H1 (cell line): ENCODE results near the gene UBL4B.

Experiments
- CBX8 ChIP-seq: fragments of 300-800, 300-1000 bp; sonication (generic); IDR thresholded peaks from 2 replicates; pipeline ENCODE4 v1.7.1; 2016; ENCODE audit warnings: low read depth, low read length, borderline replicate concordance
- EP300 ChIP-seq, 2 experiments: IDR thresholded peaks; 1 replicate in 1 of 2; 2 replicates in 1 of 2; pipeline ENCODE4 v1.6.1; 2011 to 2012; ENCODE audit warnings: low read depth in 2 of 2, low read length in 2 of 2, mild to moderate bottlenecking in 2 of 2, borderline replicate concordance in 1 of 2, inconsistent platforms in 1 of 2, moderate library complexity in 1 of 2
- NRF1 ChIP-seq: IDR thresholded peaks from 2 replicates; pipeline ENCODE4 v1.6.1; 2011; ENCODE audit warnings: mild to moderate bottlenecking, low read depth, low read length, improper control_type of control experiment
- PHF8 ChIP-seq: fragments of 200-600 bp; sonication (generic); conservative IDR thresholded peaks from 2 replicates; pipeline ENCODE4 v1.7.1; 2012; ENCODE audit warnings: low read depth, mild to moderate bottlenecking, inconsistent platforms, low read length, moderate library complexity
- POLR2A ChIP-seq, 2 experiments: IDR thresholded peaks; 1 replicate in 1 of 2; 2 replicates in 1 of 2; pipeline ENCODE4 v1.6.1; 2011; ENCODE audit warnings: low read depth in 2 of 2, low read length in 2 of 2, mild to moderate bottlenecking in 2 of 2; ENCODE audit errors: control extremely low read depth in 1 of 2
- POLR2AphosphoS5 ChIP-seq: IDR thresholded peaks from 2 replicates; pipeline ENCODE4 v1.6.1; 2011; ENCODE audit warnings: low read depth, low read length
- RAD21 ChIP-seq, 2 experiments: IDR thresholded peaks in 1 of 2; conservative IDR thresholded peaks in 1 of 2; 2 replicates each; pipeline ENCODE4 v1.6.1; 2011; ENCODE audit warnings: low read depth in 2 of 2, low read length in 2 of 2, improper control_type of control experiment in 1 of 2, inconsistent platforms in 1 of 2, mild to moderate bottlenecking in 1 of 2, moderate library complexity in 1 of 2
- SP2 ChIP-seq: IDR thresholded peaks from 2 replicates; pipeline ENCODE4 v1.6.1; 2012; ENCODE audit warnings: mild to moderate bottlenecking, low read length, inconsistent platforms
- SRF ChIP-seq: IDR thresholded peaks from 2 replicates; pipeline ENCODE4 v1.6.1; 2011; ENCODE audit warnings: mild to moderate bottlenecking, low read depth, low read length, moderate library complexity
- TBP ChIP-seq: IDR thresholded peaks from 2 replicates; pipeline ENCODE4 v1.6.1; 2011; ENCODE audit warnings: low read depth, low read length, improper control_type of control experiment
- TF ChIP-seq, protein P1 (sequence below), 3 experiments: IDR thresholded peaks; 1 replicate in 2 of 3; 2 replicates in 1 of 3; pipeline versions ENCODE4 v1.5.1 to v1.6.1; 2011; ENCODE audit warnings: low read length in 3 of 3, mild to moderate bottlenecking in 3 of 3, inconsistent platforms in 2 of 3, low read depth in 1 of 3, moderate library complexity in 1 of 3; ENCODE audit not compliant: insufficient read depth in 1 of 3; ENCODE audit errors: control extremely low read depth in 1 of 3
- TF ChIP-seq, protein P2 (sequence below): IDR thresholded peaks from 2 replicates; pipeline ENCODE4 v1.6.1; 2012; ENCODE audit warnings: inconsistent platforms
- TF ChIP-seq, protein P3 (sequence below): IDR thresholded peaks from 2 replicates; pipeline ENCODE4 v1.6.1; 2012; ENCODE audit warnings: low read length, inconsistent platforms

- TF ChIP-seq EP300 (IDR thresholded peaks at IDR 0.05; ENCODE audit: borderline replicate concordance in 1 of 2, low read depth in 2 of 2, low read length in 2 of 2) (no peak), POLR2A (IDR thresholded peaks at IDR 0.05; ENCODE audit: control extremely low read depth in 1 of 2, low read depth in 2 of 2, low read length in 2 of 2) (no peak), SP2 (no peak), TBP (no peak), NRF1 (no peak), SRF (no peak), POLR2AphosphoS5 (no peak), PHF8 (no peak), RAD21 (IDR thresholded peaks at IDR 0.05 in 1 of 2, conservative IDR thresholded peaks at IDR 0.05 in 1 of 2; ENCODE audit: low read depth in 2 of 2, low read length in 2 of 2) (peak in 1 of 2 experiments; percentile 34; a peak in 2 of 4 replicates), CBX8 (no peak)
- TF ChIP-seq, protein P1, sequence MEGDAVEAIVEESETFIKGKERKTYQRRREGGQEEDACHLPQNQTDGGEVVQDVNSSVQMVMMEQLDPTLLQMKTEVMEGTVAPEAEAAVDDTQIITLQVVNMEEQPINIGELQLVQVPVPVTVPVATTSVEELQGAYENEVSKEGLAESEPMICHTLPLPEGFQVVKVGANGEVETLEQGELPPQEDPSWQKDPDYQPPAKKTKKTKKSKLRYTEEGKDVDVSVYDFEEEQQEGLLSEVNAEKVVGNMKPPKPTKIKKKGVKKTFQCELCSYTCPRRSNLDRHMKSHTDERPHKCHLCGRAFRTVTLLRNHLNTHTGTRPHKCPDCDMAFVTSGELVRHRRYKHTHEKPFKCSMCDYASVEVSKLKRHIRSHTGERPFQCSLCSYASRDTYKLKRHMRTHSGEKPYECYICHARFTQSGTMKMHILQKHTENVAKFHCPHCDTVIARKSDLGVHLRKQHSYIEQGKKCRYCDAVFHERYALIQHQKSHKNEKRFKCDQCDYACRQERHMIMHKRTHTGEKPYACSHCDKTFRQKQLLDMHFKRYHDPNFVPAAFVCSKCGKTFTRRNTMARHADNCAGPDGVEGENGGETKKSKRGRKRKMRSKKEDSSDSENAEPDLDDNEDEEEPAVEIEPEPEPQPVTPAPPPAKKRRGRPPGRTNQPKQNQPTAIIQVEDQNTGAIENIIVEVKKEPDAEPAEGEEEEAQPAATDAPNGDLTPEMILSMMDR (IDR thresholded peaks at IDR 0.05; ENCODE audit: control extremely low read depth in 1 of 3, insufficient read depth in 1 of 3, low read depth in 1 of 3, low read length in 3 of 3): peak; percentile 57 to 88 (median 73)
- TF ChIP-seq, protein P2, sequence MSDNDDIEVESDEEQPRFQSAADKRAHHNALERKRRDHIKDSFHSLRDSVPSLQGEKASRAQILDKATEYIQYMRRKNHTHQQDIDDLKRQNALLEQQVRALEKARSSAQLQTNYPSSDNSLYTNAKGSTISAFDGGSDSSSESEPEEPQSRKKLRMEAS: peak; percentile 97
- TF ChIP-seq, protein P3, sequence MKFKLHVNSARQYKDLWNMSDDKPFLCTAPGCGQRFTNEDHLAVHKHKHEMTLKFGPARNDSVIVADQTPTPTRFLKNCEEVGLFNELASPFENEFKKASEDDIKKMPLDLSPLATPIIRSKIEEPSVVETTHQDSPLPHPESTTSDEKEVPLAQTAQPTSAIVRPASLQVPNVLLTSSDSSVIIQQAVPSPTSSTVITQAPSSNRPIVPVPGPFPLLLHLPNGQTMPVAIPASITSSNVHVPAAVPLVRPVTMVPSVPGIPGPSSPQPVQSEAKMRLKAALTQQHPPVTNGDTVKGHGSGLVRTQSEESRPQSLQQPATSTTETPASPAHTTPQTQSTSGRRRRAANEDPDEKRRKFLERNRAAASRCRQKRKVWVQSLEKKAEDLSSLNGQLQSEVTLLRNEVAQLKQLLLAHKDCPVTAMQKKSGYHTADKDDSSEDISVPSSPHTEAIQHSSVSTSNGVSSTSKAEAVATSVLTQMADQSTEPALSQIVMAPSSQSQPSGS: no peak
Measured at GRCh38 chr1:110130113-110130591, 17.9 kb downstream of the UBL4B start.
